ENCODE data around the gene SRPK1.

Gene SRPK1

GRCh38 chr6:35824552-35825192 lies 96.2 kb downstream of the SRPK1 start:
- Histone ChIP-seq H3K27ac (no peak overlapping the region), H3K9me3 (no peaks in the 10 kb centered on the region), H3K27me3 (no peaks in the 10 kb centered on the region), H3K4me3 (ENCODE audit: low read depth in 1 of 2, low read length in 1 of 2) (no peak overlapping the region), H3K4me1 (ENCODE audit: control insufficient read depth in 1 of 2, insufficient read depth in 1 of 2, low read depth in 1 of 2, low read length in 1 of 2) (no peaks in the 10 kb centered on the region), H3K36me3 (no peaks in the 10 kb centered on the region)
- TF ChIP-seq, protein P1, sequence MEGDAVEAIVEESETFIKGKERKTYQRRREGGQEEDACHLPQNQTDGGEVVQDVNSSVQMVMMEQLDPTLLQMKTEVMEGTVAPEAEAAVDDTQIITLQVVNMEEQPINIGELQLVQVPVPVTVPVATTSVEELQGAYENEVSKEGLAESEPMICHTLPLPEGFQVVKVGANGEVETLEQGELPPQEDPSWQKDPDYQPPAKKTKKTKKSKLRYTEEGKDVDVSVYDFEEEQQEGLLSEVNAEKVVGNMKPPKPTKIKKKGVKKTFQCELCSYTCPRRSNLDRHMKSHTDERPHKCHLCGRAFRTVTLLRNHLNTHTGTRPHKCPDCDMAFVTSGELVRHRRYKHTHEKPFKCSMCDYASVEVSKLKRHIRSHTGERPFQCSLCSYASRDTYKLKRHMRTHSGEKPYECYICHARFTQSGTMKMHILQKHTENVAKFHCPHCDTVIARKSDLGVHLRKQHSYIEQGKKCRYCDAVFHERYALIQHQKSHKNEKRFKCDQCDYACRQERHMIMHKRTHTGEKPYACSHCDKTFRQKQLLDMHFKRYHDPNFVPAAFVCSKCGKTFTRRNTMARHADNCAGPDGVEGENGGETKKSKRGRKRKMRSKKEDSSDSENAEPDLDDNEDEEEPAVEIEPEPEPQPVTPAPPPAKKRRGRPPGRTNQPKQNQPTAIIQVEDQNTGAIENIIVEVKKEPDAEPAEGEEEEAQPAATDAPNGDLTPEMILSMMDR (IDR thresholded peaks at IDR 0.05) = no peak

DNA sequence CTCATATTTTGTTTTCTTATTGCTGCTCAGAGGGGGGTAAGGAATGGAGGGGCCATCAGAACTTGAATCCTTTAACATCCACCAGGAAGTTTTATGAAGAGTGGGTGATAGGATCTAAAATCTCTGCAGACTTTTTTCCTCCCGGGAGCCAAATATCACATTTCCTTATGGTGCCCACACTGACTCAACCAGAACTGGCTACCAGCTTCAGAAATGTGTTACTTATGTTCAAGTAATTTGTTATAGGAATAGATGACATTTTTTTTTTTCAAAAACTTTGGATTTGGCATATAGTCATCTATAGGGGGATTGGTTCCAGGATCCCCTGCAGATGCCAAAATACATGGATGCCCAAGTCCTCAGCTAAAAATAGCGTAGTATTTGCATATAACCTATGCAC lies 97.3 kb downstream of the SRPK1 start:
- Histone ChIP-seq H3K4me3 (ENCODE audit: low read depth in 1 of 2, low read length in 1 of 2) (no peak overlapping the region), H3K27ac (no peak overlapping the region), H3K27me3 (no peaks in the 10 kb centered on the region), H3K9me3 (no peaks in the 10 kb centered on the region), H3K36me3 (no peaks in the 10 kb centered on the region), H3K4me1 (ENCODE audit: control insufficient read depth in 1 of 2, insufficient read depth in 1 of 2, low read depth in 1 of 2, low read length in 1 of 2) (no peaks in the 10 kb centered on the region)
- TF ChIP-seq, protein P1 (IDR thresholded peaks at IDR 0.05) = no peak

DNA sequence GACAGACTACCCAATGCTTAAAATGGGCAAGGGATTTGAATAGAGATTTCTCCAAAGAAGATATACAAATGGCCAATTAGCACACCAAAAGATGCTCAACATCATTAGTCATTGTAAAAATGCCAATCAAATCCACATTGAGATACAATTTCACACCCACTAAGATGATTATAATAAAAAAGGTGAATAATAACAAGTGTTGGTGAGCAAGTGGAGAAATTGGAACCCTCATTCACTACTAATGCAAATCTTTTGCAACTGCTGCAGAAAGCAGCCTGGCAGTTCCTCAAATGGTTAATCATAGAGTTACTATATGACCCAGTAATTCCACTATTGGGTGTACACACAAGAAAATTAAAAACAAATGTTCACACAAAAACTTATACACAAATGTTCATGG lies 103.4 kb downstream of the SRPK1 start:
- H3K9me3 ChIP-seq = peaks cover 4% of the 10 kb centered on the region
- no peak overlapping the region for H3K27ac ChIP-seq
- no peaks in the 10 kb centered on the region for H3K36me3 ChIP-seq
- H3K4me3 ChIP-seq (ENCODE audit: low read depth in 1 of 2, low read length in 1 of 2) = no peak overlapping the region
- TF ChIP-seq, protein P1 (IDR thresholded peaks at IDR 0.05) = no peak
- no peaks in the 10 kb centered on the region for H3K27me3 ChIP-seq
- H3K4me1 ChIP-seq (ENCODE audit: control insufficient read depth in 1 of 2, insufficient read depth in 1 of 2, low read depth in 1 of 2, low read length in 1 of 2) = no peaks in the 10 kb centered on the region

DNA sequence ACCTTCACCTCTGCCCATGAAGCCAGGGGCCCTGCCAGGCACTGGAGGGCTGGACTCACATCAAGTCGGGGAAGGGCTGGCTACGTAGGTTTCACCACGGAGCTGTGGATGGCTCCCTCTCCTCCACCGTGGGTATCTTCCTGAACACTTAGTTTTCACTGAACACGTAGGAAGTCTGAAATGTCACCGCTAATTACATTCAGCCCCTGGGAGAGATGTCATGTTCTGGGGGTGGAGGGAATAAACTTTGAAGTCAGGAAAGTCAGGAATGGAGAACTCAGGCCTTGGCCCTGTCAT lies 109.3 kb downstream of the SRPK1 start:
- Histone ChIP-seq H3K27me3 (no peaks in the 10 kb centered on the region), H3K4me3 (ENCODE audit: low read depth in 1 of 2, low read length in 1 of 2) (no peak overlapping the region), H3K27ac (peak overlapping the region; percentile 46), H3K36me3 (no peaks in the 10 kb centered on the region), H3K4me1 (ENCODE audit: control insufficient read depth in 1 of 2, insufficient read depth in 1 of 2, low read depth in 1 of 2, low read length in 1 of 2) (peaks cover 17 to 20% of the 10 kb centered on the region in 2 experiments), H3K9me3 (no peaks in the 10 kb centered on the region)
- TF ChIP-seq, protein P1 (IDR thresholded peaks at IDR 0.05) = no peak

DNA sequence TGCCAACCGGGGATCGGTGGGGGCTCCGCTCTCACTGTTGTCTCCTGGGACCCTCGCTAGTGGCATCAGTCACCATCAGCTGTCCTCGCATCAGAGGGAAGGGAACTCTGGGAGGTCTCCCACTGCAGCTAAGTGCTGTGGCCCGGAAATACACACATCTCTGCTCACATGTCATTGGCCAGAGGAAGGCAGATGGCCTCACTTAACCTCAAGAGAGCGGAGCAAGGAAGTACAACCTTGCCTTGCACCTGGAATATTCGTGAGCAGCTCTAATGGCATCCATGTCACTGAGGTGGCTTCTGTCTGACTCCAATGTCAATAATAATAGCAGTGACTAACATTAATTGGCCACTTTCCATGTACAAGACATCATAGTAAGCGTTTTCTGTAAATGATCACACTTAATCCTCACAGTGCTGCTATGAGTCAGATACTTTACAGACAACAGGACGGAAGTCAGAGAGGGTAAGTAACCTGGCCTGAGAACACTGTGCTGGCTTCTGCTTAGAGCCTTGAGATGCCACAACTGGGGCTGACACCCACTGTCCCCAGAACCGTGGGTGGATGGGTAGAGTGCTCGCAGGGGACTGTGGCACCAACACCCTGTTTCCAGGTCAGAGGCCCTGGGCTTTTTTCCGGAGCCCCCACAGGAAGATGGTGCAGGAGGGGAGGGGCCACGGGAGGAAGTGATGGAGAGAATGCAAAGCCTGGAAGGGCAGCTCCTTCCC lies 109.8 kb downstream of the SRPK1 start:
- Histone ChIP-seq H3K4me3 (ENCODE audit: low read depth in 1 of 2, low read length in 1 of 2) (no peak overlapping the region), H3K27ac (peak overlapping the region; percentile 46), H3K9me3 (no peaks in the 10 kb centered on the region), H3K36me3 (no peaks in the 10 kb centered on the region), H3K27me3 (peaks cover under 1% of the 10 kb centered on the region), H3K4me1 (ENCODE audit: control insufficient read depth in 1 of 2, insufficient read depth in 1 of 2, low read depth in 1 of 2, low read length in 1 of 2) (peaks cover 17 to 20% of the 10 kb centered on the region in 2 experiments)
- TF ChIP-seq, protein P1 (IDR thresholded peaks at IDR 0.05) = no peak

All from neutrophil (primary cell).